ENCODE data around the gene NET1. TPM values are rescaled to one million over a fixed set of nuclear protein-coding genes. Genes with fewer than 3 reads are reported as not detected.

Gene NET1
- total RNA-seq, 5 donors from 2014 or later (not counting 1 experiment from before 2014, with no cell fraction given): 10.5 to 41.1 (median 25.1) TPM

Other genes starting within 250 kb of the NET1 start
- 1 to 10 TPM in 3 of 5 donors, under 1 TPM in 1, not detected in 1; 0.46 to 2.0 (median 1.6) TPM for gene AKR1C8, start 227.4 kb upstream of the NET1 start, total RNA-seq
- gene AKR1C4, start 215.7 kb upstream of the NET1 start, total RNA-seq: under 1 TPM in 1 of 5 donors, not detected in 4; 0.23 TPM
- not detected for gene UCN3, start 47.6 kb upstream of the NET1 start, total RNA-seq
- not detected for gene TUBAL3, start 7.7 kb upstream of the NET1 start, total RNA-seq
- not detected for gene CALML5, start 87.0 kb downstream of the NET1 start, total RNA-seq
- not detected for gene CALML3, start 112.4 kb downstream of the NET1 start, total RNA-seq